ENCODE data around the gene CLTCL1. TPM values are rescaled to one million over a fixed set of nuclear protein-coding genes. Genes with fewer than 3 reads are reported as not detected.

CLTCL1 gene
- total RNA-seq, 1 experiment from 2014 or later: 11.9 TPM

DNA sequence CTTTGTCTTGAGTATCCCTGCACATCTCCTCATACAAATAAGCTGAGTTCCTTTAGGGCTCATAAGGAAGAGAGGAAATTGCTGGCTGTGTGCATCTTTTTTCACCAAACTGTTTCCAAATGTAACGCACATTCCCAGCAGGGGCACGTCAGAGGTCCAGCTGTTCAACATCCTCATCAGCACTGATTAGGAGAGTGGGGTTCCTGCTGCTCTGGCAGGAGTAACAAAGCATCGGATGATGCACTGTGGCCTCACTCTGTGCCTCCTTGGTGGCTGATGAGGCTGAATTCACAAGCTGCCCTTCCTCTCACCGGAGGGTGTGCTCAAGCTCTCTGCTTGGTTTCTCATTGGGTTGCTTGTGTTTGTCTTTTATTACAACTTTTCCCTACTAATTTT is 77.4 kb downstream of the CLTCL1 start:
- ATAC-seq: no peak
- BruUV-seq (replicated peaks): no TSS peak

DNA sequence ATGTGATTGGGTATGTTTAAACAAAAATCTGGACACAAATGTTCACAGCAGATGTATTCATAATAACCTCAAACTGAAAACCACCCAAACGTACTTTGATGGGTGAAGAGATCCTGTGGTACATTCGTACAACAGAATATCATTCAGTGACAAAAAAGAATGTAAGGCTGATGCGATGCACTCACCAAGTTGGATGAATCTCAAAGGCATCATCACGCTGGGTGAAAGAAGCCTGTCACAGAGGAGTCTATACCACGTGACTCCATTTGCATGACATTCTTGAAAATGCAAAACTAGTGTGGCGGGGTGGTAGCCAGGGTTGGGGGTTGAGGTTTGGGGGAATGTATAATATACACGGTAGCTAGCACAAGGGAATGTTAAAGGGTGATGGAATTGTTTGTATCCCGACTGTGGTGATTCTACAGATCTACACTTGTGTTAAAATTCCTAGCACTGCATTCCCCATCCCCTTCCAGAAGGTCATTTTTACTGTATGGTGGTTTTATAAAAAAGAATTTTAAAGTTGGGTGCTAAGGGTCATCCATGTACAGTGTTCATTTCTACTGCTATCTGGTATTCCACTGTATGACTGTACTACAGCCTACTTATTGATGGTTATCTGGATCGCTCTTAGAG is 78.0 kb downstream of the CLTCL1 start:
- H3K4me3 ChIP-seq (ENCODE audit: low read depth in 2 of 2, low read length in 2 of 2): no peak overlapping the region
- no peak for ATAC-seq
- no peaks in the 10 kb centered on the region for H3K36me3 ChIP-seq (ENCODE audit: control insufficient read depth, insufficient read depth, low read length)
- intact Hi-C loops (cut with micrococcal nuclease; ENCODE audit: unreplicated experiment) (no loop called here), in situ Hi-C loops (cut with HindIII; ENCODE audit: low pct_unique_long_range_greater_than_20kb, low sequenced_read_pairs) (no loop called here)
- H3K27me3 ChIP-seq (ENCODE audit: control insufficient read depth, insufficient read depth, low read length): no peaks in the 10 kb centered on the region
- TF ChIP-seq TCF7L2 (IDR thresholded peaks at IDR 0.05; ENCODE audit: low read depth, low read length) (no peak), POLR2AphosphoS5 (IDR thresholded peaks at IDR 0.05; ENCODE audit: low read depth, low read length) (no peak), SIN3A (IDR thresholded peaks at IDR 0.05; ENCODE audit: borderline replicate concordance, insufficient read depth, low read depth, low read length) (no peak)
- TF ChIP-seq, protein P1, sequence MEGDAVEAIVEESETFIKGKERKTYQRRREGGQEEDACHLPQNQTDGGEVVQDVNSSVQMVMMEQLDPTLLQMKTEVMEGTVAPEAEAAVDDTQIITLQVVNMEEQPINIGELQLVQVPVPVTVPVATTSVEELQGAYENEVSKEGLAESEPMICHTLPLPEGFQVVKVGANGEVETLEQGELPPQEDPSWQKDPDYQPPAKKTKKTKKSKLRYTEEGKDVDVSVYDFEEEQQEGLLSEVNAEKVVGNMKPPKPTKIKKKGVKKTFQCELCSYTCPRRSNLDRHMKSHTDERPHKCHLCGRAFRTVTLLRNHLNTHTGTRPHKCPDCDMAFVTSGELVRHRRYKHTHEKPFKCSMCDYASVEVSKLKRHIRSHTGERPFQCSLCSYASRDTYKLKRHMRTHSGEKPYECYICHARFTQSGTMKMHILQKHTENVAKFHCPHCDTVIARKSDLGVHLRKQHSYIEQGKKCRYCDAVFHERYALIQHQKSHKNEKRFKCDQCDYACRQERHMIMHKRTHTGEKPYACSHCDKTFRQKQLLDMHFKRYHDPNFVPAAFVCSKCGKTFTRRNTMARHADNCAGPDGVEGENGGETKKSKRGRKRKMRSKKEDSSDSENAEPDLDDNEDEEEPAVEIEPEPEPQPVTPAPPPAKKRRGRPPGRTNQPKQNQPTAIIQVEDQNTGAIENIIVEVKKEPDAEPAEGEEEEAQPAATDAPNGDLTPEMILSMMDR (IDR thresholded peaks at IDR 0.05): no peak
- TF ChIP-seq, protein P2, sequence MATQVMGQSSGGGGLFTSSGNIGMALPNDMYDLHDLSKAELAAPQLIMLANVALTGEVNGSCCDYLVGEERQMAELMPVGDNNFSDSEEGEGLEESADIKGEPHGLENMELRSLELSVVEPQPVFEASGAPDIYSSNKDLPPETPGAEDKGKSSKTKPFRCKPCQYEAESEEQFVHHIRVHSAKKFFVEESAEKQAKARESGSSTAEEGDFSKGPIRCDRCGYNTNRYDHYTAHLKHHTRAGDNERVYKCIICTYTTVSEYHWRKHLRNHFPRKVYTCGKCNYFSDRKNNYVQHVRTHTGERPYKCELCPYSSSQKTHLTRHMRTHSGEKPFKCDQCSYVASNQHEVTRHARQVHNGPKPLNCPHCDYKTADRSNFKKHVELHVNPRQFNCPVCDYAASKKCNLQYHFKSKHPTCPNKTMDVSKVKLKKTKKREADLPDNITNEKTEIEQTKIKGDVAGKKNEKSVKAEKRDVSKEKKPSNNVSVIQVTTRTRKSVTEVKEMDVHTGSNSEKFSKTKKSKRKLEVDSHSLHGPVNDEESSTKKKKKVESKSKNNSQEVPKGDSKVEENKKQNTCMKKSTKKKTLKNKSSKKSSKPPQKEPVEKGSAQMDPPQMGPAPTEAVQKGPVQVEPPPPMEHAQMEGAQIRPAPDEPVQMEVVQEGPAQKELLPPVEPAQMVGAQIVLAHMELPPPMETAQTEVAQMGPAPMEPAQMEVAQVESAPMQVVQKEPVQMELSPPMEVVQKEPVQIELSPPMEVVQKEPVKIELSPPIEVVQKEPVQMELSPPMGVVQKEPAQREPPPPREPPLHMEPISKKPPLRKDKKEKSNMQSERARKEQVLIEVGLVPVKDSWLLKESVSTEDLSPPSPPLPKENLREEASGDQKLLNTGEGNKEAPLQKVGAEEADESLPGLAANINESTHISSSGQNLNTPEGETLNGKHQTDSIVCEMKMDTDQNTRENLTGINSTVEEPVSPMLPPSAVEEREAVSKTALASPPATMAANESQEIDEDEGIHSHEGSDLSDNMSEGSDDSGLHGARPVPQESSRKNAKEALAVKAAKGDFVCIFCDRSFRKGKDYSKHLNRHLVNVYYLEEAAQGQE (IDR thresholded peaks at IDR 0.05; ENCODE audit: insufficient read depth in 1 of 2, low read depth in 2 of 2, low read length in 1 of 2): no peak
- H3K9me3 ChIP-seq (ENCODE audit: control insufficient read depth, insufficient read depth, low read depth, low read length): no peaks in the 10 kb centered on the region
- ChIA-PET CTCF (no interaction called here), POLR2A (no interaction called here)
- no peak for DNase-seq (ENCODE audit: low read depth, low spot score)
- BruUV-seq (replicated peaks): no TSS peak
- no peaks in the 10 kb centered on the region for H3K4me1 ChIP-seq (ENCODE audit: control insufficient read depth, insufficient read depth, low read length)
- H3K27ac ChIP-seq (ENCODE audit: low read length): no peak overlapping the region

More for the DNA sequence above, 77.4 kb downstream of the CLTCL1 start:
- Histone ChIP-seq H3K27me3 (ENCODE audit: control insufficient read depth, insufficient read depth, low read length) (no peaks in the 10 kb centered on the region), H3K9me3 (ENCODE audit: control insufficient read depth, insufficient read depth, low read depth, low read length) (no peaks in the 10 kb centered on the region), H3K27ac (ENCODE audit: low read length) (no peak overlapping the region), H3K36me3 (ENCODE audit: control insufficient read depth, insufficient read depth, low read length) (no peaks in the 10 kb centered on the region), H3K4me3 (ENCODE audit: low read depth in 2 of 2, low read length in 2 of 2) (no peak overlapping the region), H3K4me1 (ENCODE audit: control insufficient read depth, insufficient read depth, low read length) (no peaks in the 10 kb centered on the region)
- no peak for DNase-seq (ENCODE audit: low read depth, low spot score)
- in situ Hi-C loops (cut with HindIII; ENCODE audit: low pct_unique_long_range_greater_than_20kb, low sequenced_read_pairs) (no loop called here), intact Hi-C loops (cut with micrococcal nuclease; ENCODE audit: unreplicated experiment) (no loop called here)
- ChIA-PET CTCF (no interaction called here), POLR2A (no interaction called here)
- no peak for TF ChIP-seq SIN3A (IDR thresholded peaks at IDR 0.05; ENCODE audit: borderline replicate concordance, insufficient read depth, low read depth, low read length)
- TF ChIP-seq, protein P1 (IDR thresholded peaks at IDR 0.05): no peak
- no peak for TF ChIP-seq POLR2AphosphoS5 (IDR thresholded peaks at IDR 0.05; ENCODE audit: low read depth, low read length)
- TF ChIP-seq, protein P2 (IDR thresholded peaks at IDR 0.05; ENCODE audit: insufficient read depth in 1 of 2, low read depth in 2 of 2, low read length in 1 of 2): no peak
- TF ChIP-seq TCF7L2 (IDR thresholded peaks at IDR 0.05; ENCODE audit: low read depth, low read length): no peak
